CD4-positive, alpha-beta T cell (primary cell): ENCODE measurements around the gene HCST. TPM values are rescaled to one million over a fixed set of nuclear protein-coding genes. Genes with fewer than 3 reads are reported as not detected.

Source experiments
- ATAC-seq: fragments of 200-7000 bp; cut with Tn5 transposase; one replicate; pipeline ENCODE4 v1.10.0; 2022; ENCODE audit warnings: mild to moderate bottlenecking; ENCODE audit not compliant: poor library complexity
- CTCF ChIA-PET: fragments of 350-600 bp; sonication (Branson Sonifier 250); formaldehyde crosslinking; loops from one replicate; lab custom pipeline; 2021; ENCODE audit warnings: antibody characterized with exemption, inconsistent platforms; lab: Charles Lee
- POLR2A ChIA-PET: fragments of 350-600 bp; sonication (Branson Sonifier 250); formaldehyde crosslinking; loops from one replicate; lab custom pipeline; 2021; ENCODE audit warnings: antibody characterized with exemption, inconsistent platforms; lab: Charles Lee
- DNase-seq, 14 experiments: peaks; one replicate each; pipeline ENCODE4 v3.0.0-alpha.2; 2013 to 2020; ENCODE audit warnings: mixed read lengths in 2 of 14
- H3K27ac ChIP-seq, 2 donors: one replicate each; pipeline versions ENCODE4 v1.5.1 to v1.7.0; 2013; ENCODE audit warnings: low read length in 2 of 2, low read depth in 1 of 2, mild to moderate bottlenecking in 1 of 2
- H3K27me3 ChIP-seq, 2 experiments: 1 replicate in 1 of 2; 2 replicates in 1 of 2; pipeline versions ENCODE4 v1.6.1 to v1.7.0; 2013; ENCODE audit warnings: low read length in 2 of 2, control low read depth in 1 of 2, mild to moderate bottlenecking in 1 of 2, moderate library complexity in 1 of 2; ENCODE audit not compliant: insufficient read depth in 2 of 2, control insufficient read depth in 1 of 2
- H3K36me3 ChIP-seq: one replicate; pipeline ENCODE4 v1.6.1; 2013; ENCODE audit warnings: low read length, control low read depth; ENCODE audit not compliant: insufficient read depth
- H3K4me1 ChIP-seq: one replicate; pipeline ENCODE4 v1.6.1; 2013; ENCODE audit warnings: low read length, control low read depth; ENCODE audit not compliant: insufficient read depth
- H3K4me3 ChIP-seq: one replicate; pipeline ENCODE4 v1.5.1; 2013; ENCODE audit warnings: mild to moderate bottlenecking, low read length, moderate library complexity
- H3K9me3 ChIP-seq, 2 experiments: 1 replicate in 1 of 2; 2 replicates in 1 of 2; pipeline versions ENCODE4 v1.6.1 to v1.7.0; 2013; ENCODE audit warnings: low read length in 2 of 2, mild to moderate bottlenecking in 2 of 2, control low read depth in 1 of 2, moderate library complexity in 1 of 2; ENCODE audit not compliant: control insufficient read depth in 1 of 2, insufficient read depth in 1 of 2
- H3K27ac Mint-ChIP-seq: one replicate; pipeline ENCODE4 v1.8.0; 2020; ENCODE audit warnings: mixed read lengths
- H3K27me3 Mint-ChIP-seq: one replicate; pipeline ENCODE4 v1.8.0; 2021; ENCODE audit warnings: mixed read lengths
- H3K36me3 Mint-ChIP-seq: one replicate; pipeline ENCODE4 v1.8.0; 2021; ENCODE audit warnings: low read depth, mixed read lengths
- H3K4me1 Mint-ChIP-seq: one replicate; pipeline ENCODE4 v1.8.0; 2021; ENCODE audit warnings: low read depth, mixed read lengths
- H3K4me3 Mint-ChIP-seq: one replicate; pipeline ENCODE4 v1.8.0; 2020; ENCODE audit warnings: mild to moderate bottlenecking, mixed read lengths
- H3K9me3 Mint-ChIP-seq: one replicate; pipeline ENCODE4 v1.8.0; 2020; ENCODE audit warnings: mixed read lengths
- intact Hi-C, 2 experiments: fragments of 100-400 bp; cut with DNase I in 1 of 2; cut with micrococcal nuclease in 1 of 2; formaldehyde crosslinking; loops; one replicate each; pipeline versions ENCODE4 v1.15.1 to v1.9.0; 2023 to 2025; cut with DNase I, micrococcal nuclease
- total RNA-seq, 174 experiments: library from RNA in 2 of 174; stranded (reverse) in 2 of 174; gene quantifications; one replicate each; pipeline ENCODE4 v1.2.3 and lab custom pipeline; 2021 to 2026
- TF ChIP-seq, protein P1 (sequence below): fragments of 200-600 bp; IDR thresholded peaks from one replicate; pipeline ENCODE4 v1.8.0; 2022; ENCODE audit warnings: antibody characterized with exemption, mild to moderate bottlenecking

HCST gene
- total RNA-seq, 2 experiments from 2014 or later, result 72.4 to 78.6 TPM

DNA sequence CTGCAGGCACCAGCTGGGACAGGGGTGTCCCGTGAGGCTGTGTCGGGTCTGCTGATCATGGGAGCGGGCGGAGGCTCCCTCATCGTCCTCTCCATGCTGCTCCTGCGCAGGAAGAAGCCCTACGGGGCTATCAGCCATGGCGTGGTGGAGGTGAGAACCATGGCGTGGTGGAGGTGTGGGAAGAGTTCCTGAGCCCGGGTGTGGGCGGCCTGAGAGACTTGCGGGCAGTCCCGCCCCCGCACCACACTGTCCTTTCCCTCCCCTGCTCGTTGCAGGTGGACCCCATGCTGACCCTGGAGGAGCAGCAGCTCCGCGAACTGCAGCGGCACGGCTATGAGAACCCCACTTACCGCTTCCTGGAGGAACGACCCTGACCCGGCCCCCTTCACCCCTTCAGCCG, 23.3 kb upstream of the HCST start:
- no peak for ATAC-seq
- peaks cover 46% of the 10 kb centered on the region for H3K27me3 Mint-ChIP-seq
- peak in 1 of 14 experiments; percentile 26 for DNase-seq
- intact Hi-C loops, result no loop called here
- no peaks in the 10 kb centered on the region for H3K36me3 Mint-ChIP-seq
- H3K27ac Mint-ChIP-seq, result no peak overlapping the region
- no peak overlapping the region for H3K4me3 ChIP-seq
- peaks cover 0 to 6% of the 10 kb centered on the region in 2 experiments for H3K9me3 ChIP-seq
- H3K27ac ChIP-seq, result no peak overlapping the region
- peaks cover 15 to 18% of the 10 kb centered on the region in 2 experiments for H3K27me3 ChIP-seq
- peaks cover 12% of the 10 kb centered on the region for H3K4me1 ChIP-seq
- peaks cover 10% of the 10 kb centered on the region for H3K4me1 Mint-ChIP-seq
- CTCF ChIA-PET, result interaction anchor here (1.2 kb wide), 1 partner anchor 53 kb away, joined by 4 read pairs; no protein-coding TSS in a partner anchor
- no peaks in the 10 kb centered on the region for H3K36me3 ChIP-seq
- POLR2A ChIA-PET, result no interaction called here
- no peak overlapping the region for H3K4me3 Mint-ChIP-seq
- no peaks in the 10 kb centered on the region for H3K9me3 Mint-ChIP-seq
- TF ChIP-seq, protein P1, sequence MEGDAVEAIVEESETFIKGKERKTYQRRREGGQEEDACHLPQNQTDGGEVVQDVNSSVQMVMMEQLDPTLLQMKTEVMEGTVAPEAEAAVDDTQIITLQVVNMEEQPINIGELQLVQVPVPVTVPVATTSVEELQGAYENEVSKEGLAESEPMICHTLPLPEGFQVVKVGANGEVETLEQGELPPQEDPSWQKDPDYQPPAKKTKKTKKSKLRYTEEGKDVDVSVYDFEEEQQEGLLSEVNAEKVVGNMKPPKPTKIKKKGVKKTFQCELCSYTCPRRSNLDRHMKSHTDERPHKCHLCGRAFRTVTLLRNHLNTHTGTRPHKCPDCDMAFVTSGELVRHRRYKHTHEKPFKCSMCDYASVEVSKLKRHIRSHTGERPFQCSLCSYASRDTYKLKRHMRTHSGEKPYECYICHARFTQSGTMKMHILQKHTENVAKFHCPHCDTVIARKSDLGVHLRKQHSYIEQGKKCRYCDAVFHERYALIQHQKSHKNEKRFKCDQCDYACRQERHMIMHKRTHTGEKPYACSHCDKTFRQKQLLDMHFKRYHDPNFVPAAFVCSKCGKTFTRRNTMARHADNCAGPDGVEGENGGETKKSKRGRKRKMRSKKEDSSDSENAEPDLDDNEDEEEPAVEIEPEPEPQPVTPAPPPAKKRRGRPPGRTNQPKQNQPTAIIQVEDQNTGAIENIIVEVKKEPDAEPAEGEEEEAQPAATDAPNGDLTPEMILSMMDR, result no peak

DNA sequence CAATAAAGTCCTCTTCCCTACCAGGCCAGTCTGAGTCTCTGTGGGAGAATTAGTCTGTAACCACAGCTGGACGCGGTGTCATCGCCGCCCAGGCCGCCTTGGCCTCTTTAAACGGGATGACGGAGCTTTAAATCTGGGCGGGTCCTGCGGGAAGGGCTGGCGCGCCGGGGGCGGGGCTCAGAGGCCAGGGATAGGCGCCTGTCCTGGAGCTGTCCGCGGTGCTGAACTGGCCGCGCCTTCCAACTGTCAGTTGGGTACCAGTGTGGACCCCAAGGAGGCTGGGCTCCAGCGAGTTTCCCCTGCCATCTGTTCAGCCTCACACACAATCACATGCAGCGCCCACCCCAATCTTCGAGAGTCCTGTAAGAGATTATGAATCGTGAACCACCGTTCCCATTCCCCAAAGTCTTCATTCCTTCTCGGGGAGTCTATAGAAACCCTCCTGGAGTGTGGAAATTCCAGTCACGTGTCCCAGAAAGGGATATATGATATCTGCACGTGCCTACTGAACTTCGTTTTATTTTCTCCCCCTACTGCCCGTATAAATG, 22.5 kb upstream of the HCST start:
- ChIA-PET CTCF (interaction anchor here (1.2 kb wide), 1 partner anchor 52 kb away, joined by 4 read pairs; no protein-coding TSS in a partner anchor), POLR2A (no interaction called here)
- Histone ChIP-seq H3K4me1 (peaks cover 12% of the 10 kb centered on the region), H3K9me3 (peaks cover 0 to 6% of the 10 kb centered on the region in 2 experiments), H3K4me3 (no peak overlapping the region), H3K36me3 (no peaks in the 10 kb centered on the region), H3K27me3 (peaks cover 15 to 18% of the 10 kb centered on the region in 2 experiments), H3K27ac (no peak overlapping the region)
- intact Hi-C loops, result no loop called here
- H3K4me3 Mint-ChIP-seq, result no peak overlapping the region
- DNase-seq (peak; percentile 48 to 87 (median 63)), ATAC-seq (peak; percentile 65)
- H3K27ac Mint-ChIP-seq, result no peak overlapping the region
- no peaks in the 10 kb centered on the region for H3K36me3 Mint-ChIP-seq
- TF ChIP-seq, protein P1, result no peak
- peaks cover 14% of the 10 kb centered on the region for H3K4me1 Mint-ChIP-seq
- no peaks in the 10 kb centered on the region for H3K9me3 Mint-ChIP-seq
- H3K27me3 Mint-ChIP-seq, result peaks cover 44% of the 10 kb centered on the region

DNA sequence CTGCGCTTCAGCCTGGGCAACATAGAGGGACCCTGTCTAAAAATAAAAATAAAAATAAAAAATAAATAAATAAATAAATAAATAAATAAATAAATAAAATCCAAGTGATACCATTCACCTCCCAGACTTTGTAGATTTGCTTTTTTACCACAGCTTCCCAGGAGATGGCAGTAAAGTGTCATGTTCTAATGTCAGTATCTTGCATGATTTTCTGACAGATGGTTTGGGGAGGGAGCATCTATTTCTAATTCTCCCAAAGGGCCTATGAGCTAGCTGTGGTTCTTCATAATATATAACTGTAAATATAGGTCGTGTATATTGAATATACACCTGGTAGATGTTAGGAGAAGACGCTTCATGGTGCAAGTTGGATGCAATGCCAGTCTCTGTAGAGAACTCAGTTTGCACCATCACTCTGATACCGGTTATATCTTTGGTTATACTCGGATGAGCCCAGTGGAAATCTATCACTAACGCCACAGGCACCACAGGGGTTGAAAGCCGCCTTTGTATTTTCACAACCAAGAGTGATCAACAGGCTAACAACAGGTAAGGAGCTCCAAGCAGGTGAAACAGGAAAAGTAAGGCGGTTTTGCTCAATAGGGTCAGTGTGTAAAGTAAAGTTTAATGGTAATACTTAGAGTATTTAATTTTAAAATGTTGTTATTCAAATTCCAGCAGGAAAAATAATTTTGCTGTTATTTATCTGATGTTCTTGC, 20.1 kb upstream of the HCST start:
- Histone ChIP-seq H3K36me3 (peaks cover 6% of the 10 kb centered on the region), H3K27ac (no peak overlapping the region), H3K27me3 (peaks cover 15 to 18% of the 10 kb centered on the region in 2 experiments), H3K9me3 (peaks cover 0 to 6% of the 10 kb centered on the region in 2 experiments), H3K4me1 (peaks cover 12% of the 10 kb centered on the region), H3K4me3 (no peak overlapping the region)
- H3K9me3 Mint-ChIP-seq, result no peaks in the 10 kb centered on the region
- peak; percentile 87 for ATAC-seq
- ChIA-PET CTCF (interaction anchor here (0.8 to 3.4 kb wide), 10 partner anchors 10 to 77 kb away, joined by 3 to 44 read pairs (median 4); partner anchors contain the start of gene NFKBID), POLR2A (interaction anchor here (1.0 to 3.3 kb wide), 7 partner anchors 11 to 71 kb away, joined by 3 to 33 read pairs (median 5); no protein-coding TSS in a partner anchor)
- H3K27ac Mint-ChIP-seq, result no peak overlapping the region
- intact Hi-C loops, result loop anchor here (1.0 to 2.0 kb wide), 4 partner anchors 14 to 189 kb away; no protein-coding TSS in a partner anchor
- H3K4me3 Mint-ChIP-seq, result no peak overlapping the region
- TF ChIP-seq, protein P1, result peak; percentile 77
- peaks cover 32% of the 10 kb centered on the region for H3K27me3 Mint-ChIP-seq
- peaks cover 14% of the 10 kb centered on the region for H3K4me1 Mint-ChIP-seq
- DNase-seq, result peak in 6 of 14 experiments; percentile 27 to 87 (median 72)
- H3K36me3 Mint-ChIP-seq, result peaks cover 14% of the 10 kb centered on the region
